Effector memory CD8-positive, alpha-beta T cell (primary cell): Measurements from ENCODE around the gene ERFE.

Experiments
- ATAC-seq: fragments of 150-1000 bp; cut with Tn5 transposase; replicated peaks from 2 replicates; pipeline ENCODE4 v1.10.0; 2021; ENCODE audit warnings: mild to moderate bottlenecking, moderate library complexity
- DNase-seq, 3 experiments: peaks; one replicate each; pipeline ENCODE4 v3.0.0; 2021
- H3K27ac Mint-ChIP-seq, 2 donors: one replicate each; pipeline ENCODE4 v1.8.0; 2022; ENCODE audit warnings: mild to moderate bottlenecking in 2 of 2, mixed read lengths in 2 of 2, moderate library complexity in 2 of 2
- H3K27me3 Mint-ChIP-seq, 2 donors: one replicate each; pipeline ENCODE4 v1.8.0; 2022; ENCODE audit warnings: mixed read lengths in 2 of 2
- H3K36me3 Mint-ChIP-seq: one replicate; pipeline ENCODE4 v1.8.0; 2022; ENCODE audit warnings: mild to moderate bottlenecking, moderate library complexity, mixed read lengths; ENCODE audit not compliant: insufficient read depth
- H3K4me1 Mint-ChIP-seq, 2 donors: one replicate each; pipeline ENCODE4 v1.8.0; 2022; ENCODE audit warnings: low read depth in 2 of 2, mixed read lengths in 2 of 2
- H3K4me3 Mint-ChIP-seq, 2 donors: one replicate each; pipeline ENCODE4 v1.8.0; 2022; ENCODE audit warnings: mild to moderate bottlenecking in 2 of 2, mixed read lengths in 2 of 2, moderate library complexity in 2 of 2
- H3K9me3 Mint-ChIP-seq, 2 donors: one replicate each; pipeline ENCODE4 v1.8.0; 2022; ENCODE audit warnings: mixed read lengths in 2 of 2

ERFE gene

DNA sequence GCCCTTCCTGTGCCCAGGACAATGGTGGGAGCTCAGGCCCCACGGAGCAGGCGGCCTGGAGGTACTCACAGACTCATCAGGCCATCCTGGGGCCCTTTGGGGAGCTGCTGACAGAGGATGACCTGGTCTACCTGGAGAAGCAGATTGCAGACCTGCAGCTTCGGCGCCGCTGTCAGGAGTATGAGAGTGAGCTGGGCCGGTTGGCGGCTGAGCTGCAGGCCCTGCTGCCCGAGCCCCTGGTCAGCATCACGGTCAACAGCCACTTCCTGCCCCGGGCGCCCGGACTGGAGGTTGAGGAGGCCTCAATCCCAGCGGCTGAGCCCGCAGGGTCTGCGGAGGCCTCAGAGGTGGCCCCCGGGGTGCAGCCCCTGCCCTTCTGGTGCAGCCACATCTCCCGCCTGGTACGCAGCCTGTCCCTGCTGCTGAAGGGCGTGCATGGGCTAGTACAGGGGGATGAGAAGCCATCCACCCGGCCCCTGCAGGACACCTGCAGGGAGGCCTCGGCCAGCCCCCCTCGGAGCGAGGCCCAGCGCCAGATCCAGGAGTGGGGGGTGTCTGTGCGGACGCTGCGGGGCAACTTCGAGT, 28.6 kb upstream of the ERFE start:
- no peaks in the 10 kb centered on the region for H3K9me3 Mint-ChIP-seq
- H3K27me3 Mint-ChIP-seq: peaks cover 0 to 8% of the 10 kb centered on the region in 2 donors
- H3K27ac Mint-ChIP-seq: no peak overlapping the region
- no peak overlapping the region for H3K4me3 Mint-ChIP-seq
- H3K36me3 Mint-ChIP-seq: no peaks in the 10 kb centered on the region
- no peaks in the 10 kb centered on the region for H3K4me1 Mint-ChIP-seq
- ATAC-seq (no peak), DNase-seq (no peak)

DNA sequence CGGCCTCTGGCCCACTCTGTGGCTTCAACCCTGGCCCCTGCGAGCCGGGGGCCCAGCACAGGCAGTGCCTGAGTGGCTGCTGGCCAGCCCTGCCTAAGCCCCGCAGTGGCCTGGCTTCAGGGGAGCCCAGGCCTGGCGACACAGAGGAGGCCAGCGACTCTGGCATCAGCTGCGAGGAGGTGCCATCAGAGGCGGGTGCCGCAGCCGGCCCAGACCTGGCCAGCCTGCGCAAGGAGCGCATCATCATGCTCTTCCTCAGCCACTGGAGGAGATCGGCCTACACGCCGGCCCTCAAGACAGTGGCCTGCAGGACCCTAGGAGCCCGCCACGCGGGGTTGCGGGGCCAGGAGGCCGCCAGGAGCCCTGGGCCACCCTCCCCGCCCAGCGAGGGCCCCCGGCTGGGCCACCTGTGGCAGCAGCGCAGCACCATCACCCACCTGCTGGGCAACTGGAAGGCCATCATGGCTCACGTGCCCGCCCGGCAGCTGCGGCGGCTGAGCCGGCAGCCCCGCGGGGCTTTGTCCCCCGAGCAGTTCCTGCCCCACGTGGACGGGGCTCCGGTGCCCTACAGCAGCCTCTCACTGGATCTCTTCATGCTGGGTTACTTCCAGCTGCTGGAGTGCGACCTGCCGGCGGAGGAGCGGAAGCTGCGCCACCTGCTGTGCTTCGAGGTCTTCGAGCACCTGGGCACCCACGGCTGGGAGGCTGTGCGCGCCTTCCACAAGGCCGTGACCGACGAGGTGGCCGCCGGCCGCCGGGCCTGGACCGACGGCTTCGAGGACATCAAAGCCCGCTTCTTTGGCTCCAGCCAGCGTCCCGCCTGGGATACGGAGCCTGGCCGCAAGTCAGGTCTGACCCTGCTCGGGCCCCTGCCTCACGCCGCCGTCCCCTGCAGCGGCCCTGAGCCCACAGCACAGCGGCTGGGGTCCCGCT, 27.8 kb upstream of the ERFE start:
- no peaks in the 10 kb centered on the region for H3K36me3 Mint-ChIP-seq
- peaks cover 0 to 8% of the 10 kb centered on the region in 2 donors for H3K27me3 Mint-ChIP-seq
- no peak overlapping the region for H3K4me3 Mint-ChIP-seq
- H3K9me3 Mint-ChIP-seq: no peaks in the 10 kb centered on the region
- no peaks in the 10 kb centered on the region for H3K4me1 Mint-ChIP-seq
- no peak for DNase-seq
- no peak for ATAC-seq
- H3K27ac Mint-ChIP-seq: no peak overlapping the region

DNA sequence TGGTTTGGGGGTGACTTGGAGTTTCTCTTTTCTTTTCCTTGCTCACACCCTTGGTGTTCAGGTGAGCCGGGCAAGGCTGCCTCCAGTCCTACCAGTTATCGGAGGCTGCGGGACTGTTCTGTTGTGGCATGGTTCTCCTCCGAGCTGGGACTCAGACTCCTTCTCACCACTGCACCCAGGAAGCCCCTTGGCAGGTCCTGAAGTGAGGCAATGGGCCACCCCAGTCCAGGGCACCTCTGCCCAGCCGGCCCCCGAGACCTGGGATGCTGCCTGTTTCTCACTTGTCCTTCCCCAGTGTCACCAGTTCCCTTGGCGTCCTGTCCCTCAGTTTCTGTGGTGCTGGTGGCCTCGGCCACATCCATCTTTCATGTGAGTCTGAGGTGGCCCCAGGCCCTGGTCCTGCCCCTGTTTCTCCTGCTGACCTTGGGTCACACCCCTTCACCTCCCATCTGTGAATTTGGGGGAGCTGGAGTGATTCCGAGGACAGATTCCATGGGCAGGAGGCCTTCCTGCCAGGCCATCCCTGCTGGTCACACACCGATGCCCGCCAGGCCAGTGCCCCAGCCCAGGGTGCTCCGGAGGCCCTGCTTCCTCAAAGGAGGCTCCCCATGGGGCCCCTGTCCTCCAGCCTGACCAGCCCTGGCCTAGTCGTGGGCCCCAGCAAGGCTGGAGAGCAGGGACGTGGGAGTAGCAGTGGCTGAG, 26.9 kb upstream of the ERFE start:
- no peak overlapping the region for H3K4me3 Mint-ChIP-seq
- H3K4me1 Mint-ChIP-seq: no peaks in the 10 kb centered on the region
- ATAC-seq (no peak), DNase-seq (no peak)
- H3K27ac Mint-ChIP-seq: peak overlapping the region in 1 of 2 donors; percentile 32
- no peaks in the 10 kb centered on the region for H3K9me3 Mint-ChIP-seq
- peaks cover 0 to 8% of the 10 kb centered on the region in 2 donors for H3K27me3 Mint-ChIP-seq
- no peaks in the 10 kb centered on the region for H3K36me3 Mint-ChIP-seq

DNA sequence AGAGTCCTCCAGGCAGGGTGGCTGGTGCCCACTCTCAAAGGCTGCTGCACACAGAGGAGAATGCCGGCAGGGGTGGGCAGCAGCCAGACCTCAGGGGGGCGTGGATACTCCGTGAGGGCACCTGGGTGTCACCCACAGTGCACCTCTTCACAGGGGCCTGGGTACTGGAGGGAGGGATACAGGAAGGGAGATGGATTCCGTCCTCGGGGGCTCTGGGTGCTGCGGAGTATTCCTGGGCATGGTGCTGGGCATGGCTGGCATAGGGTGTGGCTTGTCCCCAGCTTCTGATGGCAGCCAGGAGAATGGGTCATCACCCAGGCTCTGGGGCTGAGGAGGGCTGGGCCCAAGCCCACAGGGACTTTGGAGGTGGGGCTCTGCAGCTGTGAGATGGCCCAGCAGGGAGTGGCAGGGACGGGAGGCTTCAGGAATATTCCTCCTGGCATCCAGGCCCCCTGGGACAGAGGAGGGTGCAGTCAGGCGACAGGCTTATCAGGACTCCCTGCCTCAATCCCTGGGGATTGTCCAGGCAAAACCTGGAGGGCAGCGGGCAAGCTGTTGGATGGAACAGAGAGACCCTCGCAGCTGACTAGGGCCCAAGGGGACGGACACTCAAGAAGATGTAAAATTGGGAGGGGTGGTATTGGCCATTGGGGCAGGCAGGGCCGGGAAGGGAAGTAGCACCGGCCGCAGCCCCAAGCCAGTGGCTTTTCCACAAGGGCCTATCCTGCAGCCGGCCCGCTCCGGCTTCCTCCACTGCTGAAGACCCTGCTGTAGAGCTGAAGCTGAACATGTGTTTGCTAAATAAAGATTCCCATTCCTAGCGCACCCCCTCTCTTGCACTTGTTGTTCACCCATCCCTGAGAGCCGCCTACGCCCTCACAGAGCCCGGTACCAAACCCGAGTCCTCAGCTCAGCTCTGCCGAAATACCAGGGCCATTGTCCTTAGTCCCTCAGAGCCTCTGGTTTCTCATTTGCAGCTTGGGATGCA, 26.0 kb upstream of the ERFE start:
- DNase-seq (no peak), ATAC-seq (no peak)
- Mint-ChIP-seq H3K27ac (peak overlapping the region in 1 of 2 donors; percentile 32), H3K27me3 (peaks cover 0 to 8% of the 10 kb centered on the region in 2 donors), H3K9me3 (no peaks in the 10 kb centered on the region), H3K4me1 (no peaks in the 10 kb centered on the region), H3K4me3 (no peak overlapping the region), H3K36me3 (no peaks in the 10 kb centered on the region)

DNA sequence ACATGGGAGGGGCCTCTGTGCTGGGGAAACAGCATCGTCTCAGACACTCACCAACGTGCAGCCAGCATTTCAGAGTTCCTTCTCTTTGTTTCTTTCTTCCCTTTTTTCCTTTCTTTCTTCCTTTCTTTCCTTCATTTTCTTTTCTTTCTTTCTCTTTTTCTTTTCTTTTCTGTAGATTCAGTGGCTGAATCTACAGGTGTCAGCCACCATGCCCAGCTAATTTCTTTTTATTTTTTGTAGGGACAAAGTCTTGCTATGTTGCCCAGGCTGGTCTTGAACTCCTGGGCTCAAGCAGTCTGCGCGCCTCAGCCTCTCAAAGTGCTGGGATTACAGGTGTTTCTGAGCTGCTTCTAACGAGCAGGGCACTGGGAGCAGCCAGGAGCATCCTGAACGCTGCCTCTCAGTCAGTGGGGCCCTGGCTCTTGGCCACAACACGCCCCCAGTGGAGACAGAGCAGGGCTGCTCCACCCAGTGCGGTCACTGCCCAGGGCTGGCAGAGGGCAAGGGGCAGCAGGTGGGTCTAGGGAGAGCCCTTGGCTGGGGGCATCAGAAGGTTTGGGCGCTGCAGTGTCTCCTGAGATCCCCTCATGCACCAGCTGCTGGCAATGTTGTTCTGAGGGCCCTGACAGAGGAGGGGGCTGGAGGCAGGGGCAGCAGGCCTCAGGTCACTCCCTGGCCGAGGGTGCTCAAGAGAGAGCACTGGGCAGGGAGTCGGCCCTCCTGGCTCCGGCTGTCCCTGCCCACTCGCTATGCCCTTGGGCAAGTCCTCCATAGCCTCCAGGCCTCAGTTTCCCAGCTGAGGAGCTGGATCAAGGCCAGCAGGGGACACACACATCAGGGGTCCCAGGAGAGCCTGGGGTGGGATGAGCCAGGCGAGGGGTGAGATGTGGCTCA, 25.0 kb upstream of the ERFE start:
- no peak overlapping the region for H3K27ac Mint-ChIP-seq
- H3K36me3 Mint-ChIP-seq: no peaks in the 10 kb centered on the region
- H3K27me3 Mint-ChIP-seq: peaks cover 0 to 8% of the 10 kb centered on the region in 2 donors
- no peaks in the 10 kb centered on the region for H3K9me3 Mint-ChIP-seq
- H3K4me3 Mint-ChIP-seq: no peak overlapping the region
- ATAC-seq (no peak), DNase-seq (no peak)
- no peaks in the 10 kb centered on the region for H3K4me1 Mint-ChIP-seq

DNA sequence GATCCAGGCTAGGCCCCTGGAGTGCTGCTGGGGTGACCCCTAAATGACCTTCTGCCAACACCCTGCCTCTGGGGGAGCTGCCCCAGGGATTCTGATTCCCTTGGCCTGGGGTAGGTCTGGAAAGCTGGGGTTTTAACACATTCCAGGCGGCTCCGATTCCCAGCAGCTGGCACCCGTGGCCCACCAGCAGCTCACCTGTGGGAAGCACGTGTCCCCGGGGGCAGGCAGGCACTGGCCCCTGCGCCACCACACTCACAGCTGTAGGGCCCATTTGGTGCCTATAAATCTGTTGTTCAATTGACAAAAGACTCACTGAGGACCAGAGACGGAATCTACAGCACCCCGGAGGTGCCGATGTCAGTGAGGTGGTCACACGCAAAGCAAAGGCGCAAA, 24.4 kb upstream of the ERFE start:
- H3K9me3 Mint-ChIP-seq: no peaks in the 10 kb centered on the region

DNA sequence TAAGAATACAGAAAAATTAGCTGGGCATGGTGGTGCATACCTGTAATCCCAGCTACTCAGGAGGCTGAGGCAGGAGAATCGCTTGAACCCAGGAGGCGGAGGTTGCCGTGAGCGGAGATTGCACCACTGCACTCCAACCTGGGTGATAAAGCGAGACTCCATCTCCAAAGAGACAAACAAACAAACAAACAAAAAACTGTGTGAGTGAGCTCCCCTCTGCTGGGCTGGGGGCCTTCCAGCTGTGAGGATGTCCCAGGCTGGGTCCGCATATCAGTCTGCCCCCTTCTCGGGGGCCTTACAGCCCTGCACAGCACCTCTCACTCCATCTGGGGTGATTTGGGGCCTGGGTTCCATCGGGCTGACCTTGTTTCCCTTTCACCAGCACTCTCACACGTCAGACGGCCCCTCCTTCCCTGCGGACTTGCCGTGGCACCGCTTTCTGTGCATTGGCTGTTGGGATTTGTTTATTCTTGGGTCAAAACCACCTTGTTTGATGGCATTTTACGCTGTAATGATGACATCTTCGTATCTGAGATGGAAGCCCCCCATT, 23.1 kb upstream of the ERFE start:
- no peaks in the 10 kb centered on the region for H3K36me3 Mint-ChIP-seq
- no peak overlapping the region for H3K4me3 Mint-ChIP-seq
- H3K9me3 Mint-ChIP-seq: no peaks in the 10 kb centered on the region
- no peak overlapping the region for H3K27ac Mint-ChIP-seq
- H3K4me1 Mint-ChIP-seq: no peaks in the 10 kb centered on the region
- DNase-seq: no peak
- H3K27me3 Mint-ChIP-seq: peaks cover 0 to 8% of the 10 kb centered on the region in 2 donors
- ATAC-seq: no peak

More for the DNA sequence above, 24.4 kb upstream of the ERFE start:
- ATAC-seq (no peak), DNase-seq (no peak)
- H3K27me3 Mint-ChIP-seq: peaks cover 0 to 8% of the 10 kb centered on the region in 2 donors
- no peak overlapping the region for H3K4me3 Mint-ChIP-seq
- H3K27ac Mint-ChIP-seq: no peak overlapping the region
- no peaks in the 10 kb centered on the region for H3K36me3 Mint-ChIP-seq
- H3K4me1 Mint-ChIP-seq: no peaks in the 10 kb centered on the region

DNA sequence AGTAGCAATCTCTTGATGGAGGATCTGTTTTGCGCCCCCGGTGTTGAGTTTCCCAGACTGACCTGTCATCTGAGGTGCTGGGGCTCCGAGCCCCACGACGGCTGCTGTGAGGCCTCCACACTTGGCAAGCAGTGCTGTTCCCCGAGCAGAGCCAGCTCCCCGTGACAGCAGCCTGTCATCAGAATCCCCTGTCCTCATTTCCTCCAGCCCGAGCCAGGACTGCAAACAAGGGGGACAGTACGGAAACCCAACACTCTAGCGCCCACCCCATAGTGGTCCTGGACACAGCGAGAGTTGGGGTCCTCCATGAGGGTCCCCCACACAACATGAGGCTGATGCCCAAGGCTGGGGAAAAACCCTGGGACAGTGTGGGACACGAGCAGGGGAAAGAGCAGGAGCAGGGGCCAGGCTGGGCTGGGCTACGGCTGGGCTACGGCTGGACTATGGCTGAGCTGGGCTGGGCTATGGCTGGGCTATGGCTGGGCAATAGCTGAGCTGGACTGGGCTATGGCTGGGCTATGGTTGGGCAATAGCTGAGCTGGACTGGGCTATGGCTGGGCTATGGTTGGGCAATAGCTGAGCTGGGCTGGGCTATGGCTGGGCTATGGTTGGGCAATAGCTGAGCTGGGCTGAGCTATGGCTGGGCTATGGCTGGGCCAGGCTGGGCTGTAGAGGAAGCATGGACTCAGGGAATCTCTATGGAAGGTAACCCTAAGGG, 21.8 kb upstream of the ERFE start:
- DNase-seq (no peak), ATAC-seq (no peak)
- H3K27ac Mint-ChIP-seq: no peak overlapping the region
- H3K9me3 Mint-ChIP-seq: no peaks in the 10 kb centered on the region
- no peaks in the 10 kb centered on the region for H3K36me3 Mint-ChIP-seq
- H3K4me1 Mint-ChIP-seq: peaks cover 6 to 7% of the 10 kb centered on the region in 2 donors
- peaks cover 0 to 8% of the 10 kb centered on the region in 2 donors for H3K27me3 Mint-ChIP-seq
- no peak overlapping the region for H3K4me3 Mint-ChIP-seq

DNA sequence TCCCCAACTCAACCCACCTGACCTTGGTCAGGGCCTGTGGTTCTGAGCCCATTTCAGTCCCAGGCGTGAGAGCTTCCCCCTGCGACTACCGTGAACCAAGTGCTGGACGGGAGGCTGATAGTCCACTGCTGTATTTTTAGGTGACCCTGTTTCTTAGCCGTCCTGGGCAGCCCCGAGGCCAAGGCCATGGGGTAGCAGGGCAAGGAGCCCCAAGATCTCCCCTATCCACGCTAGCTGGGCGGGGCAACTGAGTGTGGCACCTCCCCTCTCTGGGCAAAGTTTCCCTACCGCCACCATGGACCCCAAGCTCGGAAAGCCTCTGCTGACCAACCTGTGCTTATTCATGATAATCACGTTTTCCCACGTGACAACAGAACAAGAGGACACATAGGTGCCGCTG, 20.9 kb upstream of the ERFE start:
- Mint-ChIP-seq H3K4me3 (no peak overlapping the region), H3K27me3 (peaks cover 0 to 8% of the 10 kb centered on the region in 2 donors), H3K4me1 (peaks cover 6 to 8% of the 10 kb centered on the region in 2 donors), H3K27ac (no peak overlapping the region), H3K36me3 (no peaks in the 10 kb centered on the region), H3K9me3 (no peaks in the 10 kb centered on the region)
- DNase-seq (no peak), ATAC-seq (no peak)

DNA sequence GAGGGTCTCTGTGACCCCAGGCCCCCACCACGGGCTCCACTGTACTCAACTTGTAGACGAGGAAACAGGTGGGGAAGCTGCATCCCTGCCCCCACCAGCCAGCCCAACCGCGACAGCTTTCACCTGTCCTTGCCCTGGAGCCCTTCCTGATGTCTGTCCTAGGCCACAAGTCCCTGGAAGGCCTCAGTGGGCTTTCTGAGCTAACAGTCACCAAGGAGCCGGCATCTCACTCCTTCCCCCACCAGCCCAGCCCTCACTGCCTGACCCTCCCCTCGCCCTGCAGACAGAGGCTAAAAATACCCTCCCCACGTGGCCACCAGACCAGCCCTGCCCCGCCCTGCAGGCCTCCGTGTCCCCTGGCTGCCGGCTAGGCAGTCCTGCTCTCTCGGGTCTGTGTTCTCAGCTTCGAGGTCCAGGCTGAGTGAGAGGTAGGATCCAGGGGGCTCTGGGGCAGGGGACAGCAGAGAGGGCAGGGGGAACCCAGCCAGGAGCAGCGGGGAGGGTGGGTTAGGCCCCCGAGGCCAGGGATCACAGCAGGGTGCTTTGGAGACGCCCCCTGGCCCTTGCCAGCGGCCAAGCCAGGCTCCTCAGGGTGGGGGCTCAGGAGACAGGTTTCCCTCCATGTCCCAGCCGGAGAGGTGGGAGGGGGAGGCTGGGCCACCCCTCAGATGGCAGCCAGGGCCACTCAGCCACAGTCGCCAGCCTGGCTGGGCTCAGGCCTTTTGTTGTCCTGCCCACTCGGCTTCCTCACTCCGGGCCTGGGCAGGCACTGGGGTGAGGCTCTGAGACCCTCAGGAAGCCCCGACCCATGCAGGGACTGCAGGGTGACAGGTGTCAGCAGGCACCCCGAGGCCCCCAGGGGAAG, 20.2 kb upstream of the ERFE start, which contains the start of gene KLHL30:
Gene KLHL30 (plus strand): TSS at position 338 of the 865 bp plus-strand sequence. CDS start 2,087 bp downstream, outside the sequence.
- H3K27me3 Mint-ChIP-seq: peaks cover 0 to 6% of the 10 kb centered on the region in 2 donors
- H3K27ac Mint-ChIP-seq: no peak within 1 kb of the TSS
- no peak within 1 kb of the TSS for H3K4me3 Mint-ChIP-seq

More for the DNA sequence above, 20.2 kb upstream of the ERFE start, which contains the start of gene KLHL30:
- Mint-ChIP-seq H3K36me3 (no peaks in the 10 kb centered on the region), H3K4me1 (peaks cover 7 to 8% of the 10 kb centered on the region in 2 donors), H3K9me3 (no peaks in the 10 kb centered on the region)
- no peak for ATAC-seq
- DNase-seq: no peak
